Fibroblast of pulmonary artery (primary cell): ENCODE data around the gene SLC27A2.
"Not testable (repeated sequence)": the region's sequence is repeated elsewhere in the genome, so short reads cannot be mapped to it uniquely, and the experiment has no call there.

Source experiments
- DNase-seq: peaks from one replicate; pipeline ENCODE4 v3.0.0-alpha.2; 2010; ENCODE audit warnings: low read depth
- H3K4me3 ChIP-seq: replicated peaks from 2 replicates; pipeline ENCODE4 v1.5.1; 2011; ENCODE audit warnings: low read depth, mild to moderate bottlenecking, control low read depth, low read length, moderate library complexity
- CTCF ChIP-seq: IDR thresholded peaks from 2 replicates; pipeline ENCODE4 v1.5.1; 2011; ENCODE audit warnings: mild to moderate bottlenecking, control low read depth, low read length, inconsistent platforms; ENCODE audit errors: missing control alignments

SLC27A2 gene

GRCh38 chr15:50168783-50169411 lies 13.1 kb upstream of the SLC27A2 start:
- no peak overlapping the region for H3K4me3 ChIP-seq
- TF ChIP-seq CTCF, result no peak
- DNase-seq, result no peak

GRCh38 chr15:50172360-50172895 lies 9.6 kb upstream of the SLC27A2 start:
- H3K4me3 ChIP-seq, DNase-seq: not testable (repeated sequence)

GRCh38 chr15:50176869-50177268 lies 5.1 kb upstream of the SLC27A2 start:
- no peak overlapping the region for H3K4me3 ChIP-seq
- no peak for TF ChIP-seq CTCF
- no peak for DNase-seq

GRCh38 chr15:50180091-50180490 lies 1.9 kb upstream of the SLC27A2 start:
- DNase-seq, result no peak
- no peak for TF ChIP-seq CTCF
- no peak overlapping the region for H3K4me3 ChIP-seq

GRCh38 chr15:50180582-50180981 lies 1.4 kb upstream of the SLC27A2 start:
- TF ChIP-seq CTCF, result no peak
- DNase-seq, result no peak
- no peak overlapping the region for H3K4me3 ChIP-seq

GRCh38 chr15:50181201-50181968 lies 611 bp upstream of the SLC27A2 start:
- DNase-seq, result no peak
- TF ChIP-seq CTCF, result no peak
- H3K4me3 ChIP-seq, result no peak overlapping the region

- H3K4me3 ChIP-seq, result peak overlapping the region; percentile 42
- TF ChIP-seq CTCF, result no peak
- DNase-seq, result peak; percentile 22
Measured at GRCh38 chr15:50182219-50183013, 420 bp downstream of the SLC27A2 start.
